Loucy (cell line): Measurements from ENCODE around the gene NLRC5.

Experiments used
- CTCF ChIP-seq: fragments of 200-600 bp; sonication (generic); conservative IDR thresholded peaks from 2 replicates; pipeline ENCODE4 v1.5.1; 2014; ENCODE audit warnings: mild to moderate bottlenecking, antibody characterized with exemption, low read length
- EZH2phosphoT487 ChIP-seq: fragments of 200-600 bp; IDR thresholded peaks from 2 replicates; pipeline ENCODE4 v1.6.1; 2018; ENCODE audit warnings: antibody characterized with exemption, mild to moderate bottlenecking, moderate library complexity, borderline replicate concordance

GRCh38 chr16:57031156-57031555 is 41.8 kb downstream of the NLRC5 start:
- TF ChIP-seq CTCF (no peak), EZH2phosphoT487 (no peak)
